Calu3 (cell line): Measurements from ENCODE around the gene EFTUD2. TPM values are rescaled to one million over a fixed set of nuclear protein-coding genes. Genes with fewer than 3 reads are reported as not detected.

ENCODE experiments used
- BruUV-seq: library from RNA; stranded (reverse); fragments of 400-500 nt; replicated peaks from 2 replicates; lab custom pipeline; 2021; lab: Mats Ljungman, UMichigan
- CTCF ChIA-PET: fragments of 300-600 bp; sonication (Branson Sonifier 250); formaldehyde crosslinking; loops from one replicate; lab custom pipeline; 2022; ENCODE audit warnings: antibody characterized with exemption; lab: Charles Lee
- DNase-seq: peaks from one replicate; pipeline ENCODE4 v3.0.0; 2022
- H3K27ac Mint-ChIP-seq: one replicate; pipeline ENCODE4 v1.8.0; 2022; ENCODE audit warnings: mixed read lengths; ENCODE audit not compliant: unreplicated experiment
- H3K27me3 Mint-ChIP-seq: one replicate; pipeline ENCODE4 v1.8.0; 2022; ENCODE audit warnings: mixed read lengths; ENCODE audit not compliant: unreplicated experiment
- H3K36me3 Mint-ChIP-seq: one replicate; pipeline ENCODE4 v1.8.0; 2022; ENCODE audit warnings: mild to moderate bottlenecking, moderate library complexity, mixed read lengths; ENCODE audit not compliant: insufficient read depth, unreplicated experiment
- H3K4me1 Mint-ChIP-seq: one replicate; pipeline ENCODE4 v1.8.0; 2022; ENCODE audit warnings: mild to moderate bottlenecking, low read depth, mixed read lengths; ENCODE audit not compliant: unreplicated experiment
- H3K4me3 Mint-ChIP-seq: one replicate; pipeline ENCODE4 v1.8.0; 2022; ENCODE audit warnings: mild to moderate bottlenecking, low read depth, moderate library complexity, mixed read lengths; ENCODE audit not compliant: unreplicated experiment
- H3K9me3 Mint-ChIP-seq: one replicate; pipeline ENCODE4 v1.8.0; 2022; ENCODE audit warnings: low read depth, mixed read lengths; ENCODE audit not compliant: unreplicated experiment
- CTCF ChIP-seq: fragments of 200-600 bp; IDR thresholded peaks from one replicate; pipeline ENCODE4 v1.8.0; 2022; ENCODE audit warnings: antibody characterized with exemption; ENCODE audit not compliant: unreplicated experiment
- intact Hi-C: fragments of 100-400 bp; cut with micrococcal nuclease; formaldehyde crosslinking; loops from one replicate; pipeline ENCODE4 v1.10.0; 2022; ENCODE audit not compliant: unreplicated experiment
- total RNA-seq: library from RNA; stranded (reverse); gene quantifications from 2 replicates; pipeline ENCODE4 v1.2.3, GENCODE V29; 2022

The EFTUD2 gene
- total RNA-seq, 1 experiment from 2014 or later = 197 TPM

- H3K4me3 Mint-ChIP-seq = no peak overlapping the region
- H3K4me1 Mint-ChIP-seq = no peaks in the 10 kb centered on the region
- no peak for TF ChIP-seq CTCF
- peak; percentile 24 for DNase-seq
- no peaks in the 10 kb centered on the region for H3K27me3 Mint-ChIP-seq
- CTCF ChIA-PET = interaction anchor here (0.6 to 0.8 kb wide), 5 partner anchors 29 to 991 kb away, joined by 3 to 4 read pairs (median 4); no protein-coding TSS in a partner anchor
- H3K27ac Mint-ChIP-seq = no peak overlapping the region
- intact Hi-C loops = loop anchor here (2.0 kb wide), 1 partner anchor 62 kb away; no protein-coding TSS in a partner anchor
- no peaks in the 10 kb centered on the region for H3K36me3 Mint-ChIP-seq
- no peaks in the 10 kb centered on the region for H3K9me3 Mint-ChIP-seq
- BruUV-seq = no TSS peak
These were observed 62.0 kb downstream of the EFTUD2 start for GRCh38 chr17:44837196-44837595.

- no peaks in the 10 kb centered on the region for H3K27me3 Mint-ChIP-seq
- no peak overlapping the region for H3K4me3 Mint-ChIP-seq
- peaks cover 27% of the 10 kb centered on the region for H3K36me3 Mint-ChIP-seq
- H3K4me1 Mint-ChIP-seq = peaks cover 1% of the 10 kb centered on the region
- CTCF ChIA-PET = interaction anchor here (1.7 kb wide), 1 partner anchor 54 kb away, joined by 14 read pairs; no protein-coding TSS in a partner anchor
- TF ChIP-seq CTCF = no peak
- intact Hi-C loops = no loop called here
- BruUV-seq = no TSS peak
- no peaks in the 10 kb centered on the region for H3K9me3 Mint-ChIP-seq
- no peak for DNase-seq
- no peak overlapping the region for H3K27ac Mint-ChIP-seq
These were observed 66.4 kb downstream of the EFTUD2 start for GRCh38 chr17:44832805-44833204.

GRCh38 chr17:44831371-44831770 lies 67.9 kb downstream of the EFTUD2 start:
- CTCF ChIA-PET = interaction anchor here (0.9 to 1.7 kb wide), 4 partner anchors 36 to 56 kb away, joined by 3 to 14 read pairs (median 7); no protein-coding TSS in a partner anchor

More at GRCh38 chr17:44831371-44831770, 67.9 kb downstream of the EFTUD2 start:
- H3K4me3 Mint-ChIP-seq = no peak overlapping the region
- no peak for DNase-seq
- peaks cover 27% of the 10 kb centered on the region for H3K36me3 Mint-ChIP-seq
- no peaks in the 10 kb centered on the region for H3K9me3 Mint-ChIP-seq
- intact Hi-C loops = no loop called here
- TF ChIP-seq CTCF = no peak
- BruUV-seq = no TSS peak
- H3K27me3 Mint-ChIP-seq = no peaks in the 10 kb centered on the region
- no peak overlapping the region for H3K27ac Mint-ChIP-seq
- H3K4me1 Mint-ChIP-seq = peaks cover 13% of the 10 kb centered on the region
